Coronary artery (tissue), 2 donors: ENCODE results near the gene SMAD9.

Experiments used
- DNase-seq: peaks from one replicate; pipeline ENCODE4 v3.0.0-alpha.2; 2017; ENCODE audit warnings: low spot score
- H3K27ac ChIP-seq, 2 donors: fragments of 200-600 bp; sonication (generic); one replicate each; pipeline ENCODE4 v1.5.1; 2016 to 2019
- H3K4me3 ChIP-seq: fragments of 200-600 bp; sonication (generic); 2 replicates; pipeline ENCODE4 v1.5.1; 2016; ENCODE audit warnings: mild to moderate bottlenecking, moderate library complexity
- TF ChIP-seq, protein P1 (sequence below): fragments of 200-600 bp; sonication (generic); IDR thresholded peaks from one replicate; pipeline ENCODE4 v1.5.1; 2019; ENCODE audit warnings: antibody characterized with exemption

SMAD9 gene

DNA sequence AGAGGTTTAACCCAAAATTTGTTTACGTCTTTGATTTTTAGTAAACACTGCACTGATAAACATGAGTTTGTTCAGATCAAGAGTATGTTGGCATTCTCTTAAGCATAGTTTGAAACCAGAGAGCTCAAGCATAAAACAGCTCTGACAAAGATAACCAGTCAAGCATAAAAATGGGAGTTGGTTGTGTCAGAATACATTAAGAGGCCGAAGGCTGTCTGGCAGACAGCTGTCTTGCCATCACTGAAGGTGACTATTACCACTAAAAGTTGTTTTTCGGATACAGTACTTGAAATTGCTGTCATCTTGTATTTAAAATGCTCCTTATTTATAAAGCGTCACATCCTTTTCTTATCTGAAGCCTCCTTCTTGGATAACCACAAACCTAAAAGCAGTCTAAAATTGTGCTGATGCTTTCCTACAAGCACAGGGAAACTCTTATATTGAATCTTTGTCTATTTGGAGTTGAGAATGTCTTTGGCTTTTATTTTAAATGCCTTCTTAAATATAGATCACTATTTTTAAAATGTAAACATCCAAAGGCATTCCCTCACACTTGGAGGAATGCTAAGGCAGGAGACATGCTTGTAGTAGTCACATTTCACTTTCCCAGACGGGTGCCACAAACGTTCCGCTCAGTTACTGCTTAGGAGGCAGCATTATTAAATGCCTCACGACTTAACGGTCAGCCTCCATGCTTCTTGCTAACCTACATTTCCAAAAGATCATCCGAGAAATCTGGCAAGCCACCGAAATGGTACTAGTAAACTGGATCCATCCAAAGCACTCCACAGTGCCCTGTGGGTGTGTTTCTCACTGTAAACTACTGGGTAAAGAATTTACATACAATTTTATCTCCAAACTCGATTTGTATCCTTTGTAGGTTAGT is 1.5 kb downstream of the SMAD9 start:
- Histone ChIP-seq H3K27ac (peak overlapping the region; percentile 75 to 89), H3K4me3 (peak overlapping the region; percentile 90)
- TF ChIP-seq, protein P1, sequence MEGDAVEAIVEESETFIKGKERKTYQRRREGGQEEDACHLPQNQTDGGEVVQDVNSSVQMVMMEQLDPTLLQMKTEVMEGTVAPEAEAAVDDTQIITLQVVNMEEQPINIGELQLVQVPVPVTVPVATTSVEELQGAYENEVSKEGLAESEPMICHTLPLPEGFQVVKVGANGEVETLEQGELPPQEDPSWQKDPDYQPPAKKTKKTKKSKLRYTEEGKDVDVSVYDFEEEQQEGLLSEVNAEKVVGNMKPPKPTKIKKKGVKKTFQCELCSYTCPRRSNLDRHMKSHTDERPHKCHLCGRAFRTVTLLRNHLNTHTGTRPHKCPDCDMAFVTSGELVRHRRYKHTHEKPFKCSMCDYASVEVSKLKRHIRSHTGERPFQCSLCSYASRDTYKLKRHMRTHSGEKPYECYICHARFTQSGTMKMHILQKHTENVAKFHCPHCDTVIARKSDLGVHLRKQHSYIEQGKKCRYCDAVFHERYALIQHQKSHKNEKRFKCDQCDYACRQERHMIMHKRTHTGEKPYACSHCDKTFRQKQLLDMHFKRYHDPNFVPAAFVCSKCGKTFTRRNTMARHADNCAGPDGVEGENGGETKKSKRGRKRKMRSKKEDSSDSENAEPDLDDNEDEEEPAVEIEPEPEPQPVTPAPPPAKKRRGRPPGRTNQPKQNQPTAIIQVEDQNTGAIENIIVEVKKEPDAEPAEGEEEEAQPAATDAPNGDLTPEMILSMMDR: no peak
- no peak for DNase-seq

DNA sequence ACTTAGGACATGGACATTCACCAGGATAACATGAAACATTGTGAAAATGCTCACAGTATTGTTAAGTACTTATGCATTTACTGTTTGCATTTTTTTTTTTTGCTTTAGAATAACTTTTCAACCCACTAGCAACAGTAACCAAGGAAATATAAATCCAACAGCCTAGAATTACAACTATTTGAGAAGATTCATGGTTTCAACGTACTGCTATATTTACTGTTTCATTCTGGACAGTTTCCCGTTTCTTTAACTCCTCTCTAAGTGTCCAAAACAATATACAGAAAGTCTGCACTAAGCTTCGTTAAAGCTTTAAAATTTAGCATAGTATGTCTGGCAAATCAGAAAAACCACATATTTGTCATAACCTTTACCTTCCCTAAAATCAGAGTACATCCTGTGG is 2.7 kb downstream of the SMAD9 start:
- DNase-seq: no peak
- H3K27ac ChIP-seq: no peak overlapping the region

DNA sequence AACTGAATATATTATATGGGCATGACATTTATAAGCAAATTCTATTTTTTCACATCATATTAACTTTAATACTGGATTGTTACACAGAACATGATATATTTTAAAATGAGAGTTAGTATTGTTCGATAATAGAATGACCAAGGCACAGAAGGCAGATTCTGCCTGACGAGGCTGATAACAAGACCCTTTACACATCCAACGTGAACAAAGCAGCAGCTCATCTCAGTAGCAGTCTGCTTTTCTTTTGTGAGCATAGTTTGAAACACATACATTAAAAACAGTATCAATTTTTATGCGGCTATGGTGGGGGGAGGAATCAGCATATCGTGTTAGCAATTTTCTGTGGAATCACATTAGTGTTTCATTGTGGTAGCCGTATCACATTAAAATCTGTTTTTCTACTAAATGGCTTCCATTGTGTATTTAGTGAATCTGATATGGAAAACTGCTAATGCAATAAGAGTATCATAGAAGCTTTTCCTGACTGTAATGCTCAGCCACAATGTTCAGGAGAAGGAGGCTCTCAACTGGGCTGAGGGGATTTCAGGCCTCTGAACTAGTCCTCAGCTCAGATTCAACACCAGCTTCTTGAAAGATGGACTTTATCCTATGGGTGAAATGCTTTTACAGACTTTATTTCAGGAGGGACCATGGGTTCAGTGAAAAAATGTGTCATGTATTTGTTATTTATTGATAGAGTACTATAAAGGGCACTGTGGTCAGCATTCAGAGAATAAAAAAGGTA is 4.0 kb downstream of the SMAD9 start:
- DNase-seq: no peak
- TF ChIP-seq, protein P1: no peak
- no peak overlapping the region for H3K27ac ChIP-seq
- H3K4me3 ChIP-seq: no peak overlapping the region

More for the DNA sequence above, 2.7 kb downstream of the SMAD9 start:
- TF ChIP-seq, protein P1: no peak
- peak overlapping the region; percentile 14 for H3K4me3 ChIP-seq

DNA sequence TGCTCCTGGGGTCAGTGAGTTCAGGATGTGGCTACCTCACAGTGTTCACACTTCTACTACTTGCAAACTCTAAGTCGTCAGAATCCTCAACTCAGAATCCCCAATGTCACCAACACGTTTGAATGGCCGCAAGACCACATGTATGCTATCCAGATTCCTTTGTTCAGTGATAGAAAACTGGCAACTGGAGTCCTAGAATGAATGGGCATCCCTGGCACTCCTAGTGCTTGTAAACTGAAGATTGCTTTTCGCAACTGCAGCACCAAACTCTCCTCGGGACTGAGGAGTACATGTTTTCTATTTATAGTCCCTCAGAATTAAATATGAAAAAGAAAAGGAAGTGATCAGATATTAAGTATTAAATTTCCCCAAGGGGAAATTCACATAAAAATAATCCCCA is 4.9 kb downstream of the SMAD9 start:
- DNase-seq: no peak
- no peak overlapping the region for H3K27ac ChIP-seq
- H3K4me3 ChIP-seq: no peak overlapping the region
- TF ChIP-seq, protein P1: no peak

DNA sequence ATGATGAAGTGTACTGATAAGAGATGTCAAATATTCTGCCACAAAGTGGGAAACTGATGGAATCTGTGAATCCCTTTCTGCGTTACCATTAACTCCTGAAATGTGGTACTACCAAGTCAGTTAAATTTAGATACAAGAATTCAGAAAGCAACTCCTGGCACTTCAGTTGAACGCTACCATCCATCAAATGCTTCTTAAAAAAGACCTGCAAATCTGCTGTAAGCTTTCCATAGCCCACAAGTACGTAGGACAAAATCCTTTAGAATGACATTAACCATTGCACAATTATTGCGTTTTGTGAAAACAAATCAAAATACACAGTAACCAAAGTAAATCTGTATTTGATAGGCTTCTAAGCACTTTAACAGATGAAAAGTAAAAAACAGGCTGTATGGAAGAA is 5.4 kb downstream of the SMAD9 start:
- H3K4me3 ChIP-seq: no peak overlapping the region
- TF ChIP-seq, protein P1: no peak
- no peak overlapping the region for H3K27ac ChIP-seq
- DNase-seq: no peak

GRCh38 chr13:36913463-36913862 is 6.6 kb downstream of the SMAD9 start:
- no peak for DNase-seq
- TF ChIP-seq, protein P1: no peak
- Histone ChIP-seq H3K27ac (no peak overlapping the region), H3K4me3 (no peak overlapping the region)
